GM23338 (cell line): ENCODE results near the gene IGFBP7. TPM values are rescaled to one million over a fixed set of nuclear protein-coding genes. Genes with fewer than 3 reads are reported as not detected.

Experiments used
- ATAC-seq: fragments of 200-7000 bp; cut with Tn5 transposase; 3 replicates; pipeline ENCODE4 v1.9.1; 2020
- DNase-seq: peaks from one replicate; pipeline ENCODE4 v3.0.0-alpha.2; 2015; ENCODE audit warnings: low spot score
- H2AFZ ChIP-seq: fragments of 200-600 bp; sonication (generic); 2 replicates; pipeline ENCODE4 v1.8.0; 2016; ENCODE audit warnings: antibody characterized with exemption, mild to moderate bottlenecking, moderate library complexity
- H3F3A ChIP-seq: fragments of 200-600 bp; sonication (generic); replicated peaks from 2 replicates; pipeline ENCODE4 v1.8.0; 2017; ENCODE audit warnings: antibody characterized with exemption, mixed run types, low read depth
- H3K27ac ChIP-seq: fragments of 200-600 bp; sonication (generic); 2 replicates; pipeline ENCODE4 v1.6.1; 2016; ENCODE audit warnings: low read depth
- H3K27me3 ChIP-seq: fragments of 200-600 bp; sonication (generic); 2 replicates; pipeline ENCODE4 v1.8.0; 2016; ENCODE audit warnings: mild to moderate bottlenecking, mixed run types, moderate library complexity; ENCODE audit not compliant: insufficient read depth
- H3K36me3 ChIP-seq: fragments of 200-600 bp; sonication (generic); 2 replicates; pipeline ENCODE4 v1.8.0; 2016; ENCODE audit warnings: mild to moderate bottlenecking; ENCODE audit not compliant: insufficient read depth
- H3K4me1 ChIP-seq: fragments of 200-600 bp; sonication (generic); 2 replicates; pipeline ENCODE4 v1.8.0; 2016; ENCODE audit warnings: mild to moderate bottlenecking, moderate library complexity; ENCODE audit not compliant: insufficient read depth
- H3K4me2 ChIP-seq: fragments of 200-600 bp; sonication (generic); 2 replicates; pipeline ENCODE4 v1.7.1; 2017; ENCODE audit warnings: mixed run types
- H3K4me3 ChIP-seq: fragments of 200-600 bp; sonication (generic); 2 replicates; pipeline ENCODE4 v1.6.1; 2016; ENCODE audit warnings: mixed run types
- H3K79me2 ChIP-seq: fragments of 200-600 bp; sonication (generic); replicated peaks from 2 replicates; pipeline ENCODE4 v1.8.0; 2017; ENCODE audit warnings: mild to moderate bottlenecking; ENCODE audit not compliant: insufficient read depth
- H3K9me2 ChIP-seq: fragments of 200-600 bp; sonication (generic); 2 replicates; pipeline ENCODE4 v1.8.0; 2017; ENCODE audit not compliant: insufficient read depth
- H4K20me1 ChIP-seq: fragments of 200-600 bp; sonication (generic); replicated peaks from 2 replicates; pipeline ENCODE4 v1.8.0; 2017; ENCODE audit warnings: mild to moderate bottlenecking; ENCODE audit not compliant: insufficient read depth
- H3K27ac Mint-ChIP-seq: 2 replicates; pipeline ENCODE4 v1.8.0; 2020; ENCODE audit warnings: inconsistent platforms, mild to moderate bottlenecking, moderate library complexity, mixed read lengths
- H3K27me3 Mint-ChIP-seq: 3 replicates; pipeline ENCODE4 v1.8.0; 2022; ENCODE audit warnings: low read depth, mild to moderate bottlenecking, moderate library complexity, mixed read lengths, inconsistent platforms; ENCODE audit not compliant: insufficient read depth, poor library complexity
- H3K36me3 Mint-ChIP-seq: 3 replicates; pipeline ENCODE4 v1.8.0; 2021; ENCODE audit warnings: low read depth, mild to moderate bottlenecking, inconsistent platforms, moderate library complexity, mixed read lengths
- H3K4me1 Mint-ChIP-seq: 3 replicates; pipeline ENCODE4 v1.8.0; 2020; ENCODE audit warnings: mild to moderate bottlenecking, inconsistent platforms, mixed read lengths
- H3K4me3 Mint-ChIP-seq: 3 replicates; pipeline ENCODE4 v1.8.0; 2021; ENCODE audit warnings: moderate library complexity, mild to moderate bottlenecking, inconsistent platforms, mixed read lengths
- H3K9me3 Mint-ChIP-seq: 3 replicates; pipeline ENCODE4 v1.8.0; 2020; ENCODE audit warnings: moderate library complexity, mild to moderate bottlenecking, inconsistent platforms, mixed read lengths
- CREB1 ChIP-seq: fragments of 250-450 bp; sonication (Bioruptor Pico); IDR thresholded peaks from 2 replicates; pipeline ENCODE4 v1.5.0; 2020; ENCODE audit warnings: low read depth, mild to moderate bottlenecking, moderate library complexity
- EZH2 ChIP-seq: fragments of 200-600 bp; sonication (generic); IDR thresholded peaks from one replicate; pipeline ENCODE4 v1.8.0; 2017; ENCODE audit warnings: antibody characterized with exemption, mild to moderate bottlenecking, low read depth; ENCODE audit not compliant: unreplicated experiment
- EZH2phosphoT487 ChIP-seq: fragments of 200-600 bp; sonication (generic); IDR thresholded peaks from one replicate; pipeline ENCODE4 v1.8.1; 2018; ENCODE audit warnings: antibody characterized with exemption; ENCODE audit not compliant: unreplicated experiment
- JUNB ChIP-seq: IDR thresholded peaks from one replicate; pipeline ENCODE4 v1.6.1; 2016; ENCODE audit warnings: antibody characterized with exemption; ENCODE audit not compliant: unreplicated experiment
- NANOG ChIP-seq: IDR thresholded peaks from 2 replicates; pipeline ENCODE4 v1.6.1; 2016; ENCODE audit warnings: antibody characterized with exemption, borderline replicate concordance
- POLR2AphosphoS5 ChIP-seq: IDR thresholded peaks from 2 replicates; pipeline ENCODE4 v1.6.1; 2016; ENCODE audit warnings: antibody characterized with exemption, low read depth
- STAT1 ChIP-seq: IDR thresholded peaks from one replicate; pipeline ENCODE4 v1.6.1; 2016; ENCODE audit warnings: antibody characterized with exemption; ENCODE audit not compliant: unreplicated experiment
- ZNF114 ChIP-seq: fragments of 250-450 bp; sonication (Bioruptor Pico); IDR thresholded peaks from 2 replicates; pipeline ENCODE4 v1.5.0; 2020; ENCODE audit warnings: mild to moderate bottlenecking, moderate library complexity
- ZNF331 ChIP-seq: fragments of 250-450 bp; sonication (Bioruptor Pico); IDR thresholded peaks from 2 replicates; pipeline ENCODE4 v1.5.0; 2020; ENCODE audit warnings: low read depth, mild to moderate bottlenecking, moderate library complexity
- polyA plus RNA-seq: library from polyadenylated mRNA; unstranded; fragments of >200 nt; fragmentation: Nextera tagmentation; extraction: Ambion mirVana; gene quantifications from 2 replicates; pipeline ENCODE4 v1.2.1, GENCODE V29; 2016
- total RNA-seq: library from RNA; depleted of rRNA; stranded (reverse); fragments of >200 nt; shearing (Covaris generic); gene quantifications from 2 replicates; pipeline ENCODE4 v1.2.3, GENCODE V29; 2014
- TF ChIP-seq, protein P1 (sequence below), 2 experiments: fragments of 200-600 bp in 1 of 2; sonication (generic) in 1 of 2; conservative IDR thresholded peaks; 2 replicates each; pipeline versions ENCODE4 v1.5.1 to v1.6.1; 2016 to 2017; ENCODE audit warnings: antibody characterized with exemption in 2 of 2, low read depth in 2 of 2, mild to moderate bottlenecking in 2 of 2, moderate library complexity in 1 of 2
- TF ChIP-seq, protein P2 (sequence below): IDR thresholded peaks from 2 replicates; pipeline ENCODE4 v1.6.1; 2016; ENCODE audit warnings: antibody characterized with exemption
- TF ChIP-seq, protein P3 (sequence below): fragments of 250-450 bp; sonication (Bioruptor Pico); IDR thresholded peaks from 2 replicates; pipeline ENCODE4 v1.5.0; 2020; ENCODE audit warnings: mild to moderate bottlenecking, moderate library complexity

The IGFBP7 gene
- total and polyA plus RNA-seq, 2 experiments from 2014 or later, result 0.49 to 7.9 TPM

DNA sequence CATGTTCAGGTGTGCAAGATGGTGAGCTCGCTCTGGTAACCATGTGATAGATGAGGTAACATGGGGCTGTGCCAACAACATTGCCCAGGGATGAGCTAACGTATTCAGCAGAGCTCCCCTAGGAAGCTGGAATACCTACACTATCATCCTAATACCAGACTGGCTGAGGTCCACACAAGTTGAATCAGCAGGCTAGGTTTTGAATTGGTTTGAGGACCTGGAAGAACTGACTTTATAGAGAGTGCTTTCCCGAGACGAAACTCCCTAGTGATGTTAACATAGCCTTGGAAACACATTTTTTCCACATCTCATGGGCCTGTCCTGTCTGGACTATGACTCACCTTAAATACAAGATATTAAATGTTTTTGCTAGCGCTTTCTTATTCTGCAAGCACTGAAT lies 56.7 kb downstream of the IGFBP7 start:
- ATAC-seq, result no peak
- Histone ChIP-seq H4K20me1 (no peaks in the 10 kb centered on the region), H3K4me1 (no peaks in the 10 kb centered on the region), H3K79me2 (no peaks in the 10 kb centered on the region), H3K4me2 (no peak overlapping the region), H3K27ac (no peak overlapping the region), H3K27me3 (no peaks in the 10 kb centered on the region), H2AFZ (no peak overlapping the region), H3K9me2 (no peaks in the 10 kb centered on the region), H3F3A (no peaks in the 10 kb centered on the region), H3K36me3 (no peaks in the 10 kb centered on the region), H3K4me3 (no peak overlapping the region)
- TF ChIP-seq EZH2 (no peak), ZNF114 (no peak), NANOG (no peak), ZNF331 (CRISPR knock-in tag) (no peak), JUNB (no peak), POLR2AphosphoS5 (no peak), CREB1 (no peak), EZH2phosphoT487 (no peak), STAT1 (no peak)
- TF ChIP-seq, protein P1, sequence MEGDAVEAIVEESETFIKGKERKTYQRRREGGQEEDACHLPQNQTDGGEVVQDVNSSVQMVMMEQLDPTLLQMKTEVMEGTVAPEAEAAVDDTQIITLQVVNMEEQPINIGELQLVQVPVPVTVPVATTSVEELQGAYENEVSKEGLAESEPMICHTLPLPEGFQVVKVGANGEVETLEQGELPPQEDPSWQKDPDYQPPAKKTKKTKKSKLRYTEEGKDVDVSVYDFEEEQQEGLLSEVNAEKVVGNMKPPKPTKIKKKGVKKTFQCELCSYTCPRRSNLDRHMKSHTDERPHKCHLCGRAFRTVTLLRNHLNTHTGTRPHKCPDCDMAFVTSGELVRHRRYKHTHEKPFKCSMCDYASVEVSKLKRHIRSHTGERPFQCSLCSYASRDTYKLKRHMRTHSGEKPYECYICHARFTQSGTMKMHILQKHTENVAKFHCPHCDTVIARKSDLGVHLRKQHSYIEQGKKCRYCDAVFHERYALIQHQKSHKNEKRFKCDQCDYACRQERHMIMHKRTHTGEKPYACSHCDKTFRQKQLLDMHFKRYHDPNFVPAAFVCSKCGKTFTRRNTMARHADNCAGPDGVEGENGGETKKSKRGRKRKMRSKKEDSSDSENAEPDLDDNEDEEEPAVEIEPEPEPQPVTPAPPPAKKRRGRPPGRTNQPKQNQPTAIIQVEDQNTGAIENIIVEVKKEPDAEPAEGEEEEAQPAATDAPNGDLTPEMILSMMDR (conservative IDR thresholded peaks at IDR 0.05; ENCODE audit: low read depth in 2 of 2), result no peak
- TF ChIP-seq, protein P2, sequence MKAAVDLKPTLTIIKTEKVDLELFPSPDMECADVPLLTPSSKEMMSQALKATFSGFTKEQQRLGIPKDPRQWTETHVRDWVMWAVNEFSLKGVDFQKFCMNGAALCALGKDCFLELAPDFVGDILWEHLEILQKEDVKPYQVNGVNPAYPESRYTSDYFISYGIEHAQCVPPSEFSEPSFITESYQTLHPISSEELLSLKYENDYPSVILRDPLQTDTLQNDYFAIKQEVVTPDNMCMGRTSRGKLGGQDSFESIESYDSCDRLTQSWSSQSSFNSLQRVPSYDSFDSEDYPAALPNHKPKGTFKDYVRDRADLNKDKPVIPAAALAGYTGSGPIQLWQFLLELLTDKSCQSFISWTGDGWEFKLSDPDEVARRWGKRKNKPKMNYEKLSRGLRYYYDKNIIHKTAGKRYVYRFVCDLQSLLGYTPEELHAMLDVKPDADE, result no peak
- H3K4me3 Mint-ChIP-seq, result no peak overlapping the region
- no peaks in the 10 kb centered on the region; the same call in 1 of the 3 replicates for H3K4me1 Mint-ChIP-seq
- H3K9me3 Mint-ChIP-seq, result no peaks in the 10 kb centered on the region
- H3K27me3 Mint-ChIP-seq, result peaks cover 1% of the 10 kb centered on the region
- H3K36me3 Mint-ChIP-seq, result no peaks in the 10 kb centered on the region; the same call in 2 of the 3 replicates
- DNase-seq, result no peak
- H3K27ac Mint-ChIP-seq, result no peak overlapping the region

DNA sequence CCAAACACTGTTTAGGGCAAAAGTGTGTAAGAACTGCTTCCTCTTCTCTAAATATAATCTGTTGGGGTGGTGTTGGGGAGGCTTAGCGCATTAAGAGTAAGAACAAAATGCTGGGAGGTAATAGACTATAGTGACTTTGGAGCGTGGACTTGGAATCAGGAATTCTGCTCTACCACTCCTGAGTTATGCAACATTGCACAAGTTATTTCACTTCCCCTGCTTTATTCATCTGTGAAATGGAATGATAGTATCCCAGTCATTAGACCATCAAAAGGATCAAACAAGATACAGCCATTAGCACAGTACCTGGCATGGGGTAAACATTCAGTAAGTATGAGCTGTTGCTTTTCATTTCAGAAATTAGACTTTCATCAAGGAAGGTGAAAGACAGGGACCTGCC lies 58.7 kb downstream of the IGFBP7 start:
- H3K4me1 Mint-ChIP-seq, result no peaks in the 10 kb centered on the region; the same call in 1 of the 3 replicates
- H3K36me3 Mint-ChIP-seq, result no peaks in the 10 kb centered on the region; the same call in 2 of the 3 replicates
- ATAC-seq, result no peak
- H3K4me1 ChIP-seq, result no peaks in the 10 kb centered on the region
- no peaks in the 10 kb centered on the region for H3K27me3 ChIP-seq
- no peak overlapping the region for H3K27ac ChIP-seq
- no peak overlapping the region for H3K27ac Mint-ChIP-seq
- H3F3A ChIP-seq, result no peaks in the 10 kb centered on the region
- H3K36me3 ChIP-seq, result no peaks in the 10 kb centered on the region
- H3K9me3 Mint-ChIP-seq, result peaks cover 7% of the 10 kb centered on the region; the same call in 2 of the 3 replicates
- no peak overlapping the region for H3K4me3 ChIP-seq
- no peak overlapping the region for H3K4me3 Mint-ChIP-seq
- H3K79me2 ChIP-seq, result no peaks in the 10 kb centered on the region
- no peak for DNase-seq
- H3K27me3 Mint-ChIP-seq, result peaks cover 1% of the 10 kb centered on the region
- H3K9me2 ChIP-seq, result no peaks in the 10 kb centered on the region
- no peaks in the 10 kb centered on the region for H4K20me1 ChIP-seq
- no peak overlapping the region for H3K4me2 ChIP-seq
- no peak overlapping the region for H2AFZ ChIP-seq
- TF ChIP-seq, protein P3, sequence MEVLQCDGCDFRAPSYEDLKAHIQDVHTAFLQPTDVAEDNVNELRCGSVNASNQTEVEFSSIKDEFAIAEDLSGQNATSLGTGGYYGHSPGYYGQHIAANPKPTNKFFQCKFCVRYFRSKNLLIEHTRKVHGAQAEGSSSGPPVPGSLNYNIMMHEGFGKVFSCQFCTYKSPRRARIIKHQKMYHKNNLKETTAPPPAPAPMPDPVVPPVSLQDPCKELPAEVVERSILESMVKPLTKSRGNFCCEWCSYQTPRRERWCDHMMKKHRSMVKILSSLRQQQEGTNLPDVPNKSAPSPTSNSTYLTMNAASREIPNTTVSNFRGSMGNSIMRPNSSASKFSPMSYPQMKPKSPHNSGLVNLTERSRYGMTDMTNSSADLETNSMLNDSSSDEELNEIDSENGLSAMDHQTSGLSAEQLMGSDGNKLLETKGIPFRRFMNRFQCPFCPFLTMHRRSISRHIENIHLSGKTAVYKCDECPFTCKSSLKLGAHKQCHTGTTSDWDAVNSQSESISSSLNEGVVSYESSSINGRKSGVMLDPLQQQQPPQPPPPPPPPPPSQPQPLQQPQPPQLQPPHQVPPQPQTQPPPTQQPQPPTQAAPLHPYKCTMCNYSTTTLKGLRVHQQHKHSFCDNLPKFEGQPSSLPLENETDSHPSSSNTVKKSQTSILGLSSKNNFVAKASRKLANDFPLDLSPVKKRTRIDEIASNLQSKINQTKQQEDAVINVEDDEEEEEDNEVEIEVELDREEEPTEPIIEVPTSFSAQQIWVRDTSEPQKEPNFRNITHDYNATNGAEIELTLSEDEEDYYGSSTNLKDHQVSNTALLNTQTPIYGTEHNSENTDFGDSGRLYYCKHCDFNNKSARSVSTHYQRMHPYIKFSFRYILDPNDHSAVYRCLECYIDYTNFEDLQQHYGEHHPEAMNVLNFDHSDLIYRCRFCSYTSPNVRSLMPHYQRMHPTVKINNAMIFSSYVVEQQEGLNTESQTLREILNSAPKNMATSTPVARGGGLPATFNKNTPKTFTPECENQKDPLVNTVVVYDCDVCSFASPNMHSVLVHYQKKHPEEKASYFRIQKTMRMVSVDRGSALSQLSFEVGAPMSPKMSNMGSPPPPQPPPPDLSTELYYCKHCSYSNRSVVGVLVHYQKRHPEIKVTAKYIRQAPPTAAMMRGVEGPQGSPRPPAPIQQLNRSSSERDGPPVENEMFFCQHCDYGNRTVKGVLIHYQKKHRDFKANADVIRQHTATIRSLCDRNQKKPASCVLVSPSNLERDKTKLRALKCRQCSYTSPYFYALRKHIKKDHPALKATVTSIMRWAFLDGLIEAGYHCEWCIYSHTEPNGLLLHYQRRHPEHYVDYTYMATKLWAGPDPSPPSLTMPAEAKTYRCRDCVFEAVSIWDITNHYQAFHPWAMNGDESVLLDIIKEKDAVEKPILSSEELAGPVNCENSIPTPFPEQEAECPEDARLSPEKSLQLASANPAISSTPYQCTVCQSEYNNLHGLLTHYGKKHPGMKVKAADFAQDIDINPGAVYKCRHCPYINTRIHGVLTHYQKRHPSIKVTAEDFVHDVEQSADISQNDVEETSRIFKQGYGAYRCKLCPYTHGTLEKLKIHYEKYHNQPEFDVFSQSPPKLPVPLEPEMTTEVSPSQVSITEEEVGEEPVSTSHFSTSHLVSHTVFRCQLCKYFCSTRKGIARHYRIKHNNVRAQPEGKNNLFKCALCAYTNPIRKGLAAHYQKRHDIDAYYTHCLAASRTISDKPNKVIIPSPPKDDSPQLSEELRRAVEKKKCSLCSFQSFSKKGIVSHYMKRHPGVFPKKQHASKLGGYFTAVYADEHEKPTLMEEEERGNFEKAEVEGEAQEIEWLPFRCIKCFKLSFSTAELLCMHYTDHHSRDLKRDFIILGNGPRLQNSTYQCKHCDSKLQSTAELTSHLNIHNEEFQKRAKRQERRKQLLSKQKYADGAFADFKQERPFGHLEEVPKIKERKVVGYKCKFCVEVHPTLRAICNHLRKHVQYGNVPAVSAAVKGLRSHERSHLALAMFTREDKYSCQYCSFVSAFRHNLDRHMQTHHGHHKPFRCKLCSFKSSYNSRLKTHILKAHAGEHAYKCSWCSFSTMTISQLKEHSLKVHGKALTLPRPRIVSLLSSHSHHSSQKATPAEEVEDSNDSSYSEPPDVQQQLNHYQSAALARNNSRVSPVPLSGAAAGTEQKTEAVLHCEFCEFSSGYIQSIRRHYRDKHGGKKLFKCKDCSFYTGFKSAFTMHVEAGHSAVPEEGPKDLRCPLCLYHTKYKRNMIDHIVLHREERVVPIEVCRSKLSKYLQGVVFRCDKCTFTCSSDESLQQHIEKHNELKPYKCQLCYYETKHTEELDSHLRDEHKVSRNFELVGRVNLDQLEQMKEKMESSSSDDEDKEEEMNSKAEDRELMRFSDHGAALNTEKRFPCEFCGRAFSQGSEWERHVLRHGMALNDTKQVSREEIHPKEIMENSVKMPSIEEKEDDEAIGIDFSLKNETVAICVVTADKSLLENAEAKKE (CRISPR knock-in tag), result no peak
- TF ChIP-seq EZH2phosphoT487 (no peak), EZH2 (no peak), CREB1 (no peak), NANOG (no peak), ZNF114 (no peak), POLR2AphosphoS5 (no peak), JUNB (no peak)
- TF ChIP-seq, protein P2, result no peak
